HG02970 (cell line): ENCODE measurements around the gene ACR.

Experiments used
- ATAC-seq: cut with Tn5 transposase; IDR thresholded peaks from one replicate; pipeline ENCODE4 v1.9.1; 2021; ENCODE audit warnings: mild to moderate bottlenecking, moderate library complexity, moderate number of reproducible peaks; ENCODE audit not compliant: unreplicated experiment, low FRiP score

Gene ACR

DNA sequence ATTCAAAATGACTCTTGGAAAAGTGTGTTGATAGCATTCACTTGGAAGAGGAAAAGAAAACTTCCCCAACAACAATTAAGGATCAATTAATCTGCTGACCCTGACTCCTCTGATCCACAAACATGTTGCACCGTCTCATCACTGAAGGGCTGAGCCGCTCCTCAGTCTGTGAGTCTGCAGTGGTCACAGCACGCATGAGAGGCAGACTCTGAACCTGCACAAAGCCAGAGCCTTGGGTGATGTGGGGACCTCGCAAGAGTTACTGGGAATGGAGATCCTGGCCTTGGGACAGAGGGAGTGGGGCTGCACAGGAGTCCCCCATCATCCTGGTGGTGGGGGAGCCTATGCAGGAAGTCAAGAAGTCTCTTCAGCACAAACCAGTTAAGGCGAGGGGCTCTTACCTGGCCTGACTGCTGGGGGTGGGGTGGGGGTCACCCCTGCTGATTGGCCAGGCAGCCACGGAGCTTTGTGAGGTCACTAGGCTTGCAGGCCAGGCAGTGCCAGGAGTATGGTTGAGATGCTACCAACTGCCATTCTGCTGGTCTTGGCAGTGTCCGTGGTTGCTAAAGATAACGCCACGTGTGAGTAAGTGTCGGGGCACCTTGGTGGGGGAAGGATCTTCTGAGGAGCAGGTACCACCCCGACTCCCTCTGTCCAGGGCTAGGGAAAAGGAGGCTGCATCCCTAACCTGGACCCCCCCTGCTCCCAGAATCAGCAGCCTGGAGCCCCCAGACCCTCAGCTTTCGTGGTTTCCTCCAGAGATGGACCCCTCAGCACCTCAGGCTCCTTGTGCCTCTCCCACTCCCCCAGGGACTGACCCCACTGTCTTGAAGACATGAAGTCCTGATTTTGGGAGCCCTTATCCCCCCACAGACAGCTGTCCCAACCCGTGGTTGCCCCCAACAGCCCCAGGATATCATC, at the start of gene ACR:
Gene ACR (plus strand): TSS at position 477 of the 921 bp plus-strand sequence. CDS start 32 bp downstream, at position 509.
- ATAC-seq: no peak

DNA sequence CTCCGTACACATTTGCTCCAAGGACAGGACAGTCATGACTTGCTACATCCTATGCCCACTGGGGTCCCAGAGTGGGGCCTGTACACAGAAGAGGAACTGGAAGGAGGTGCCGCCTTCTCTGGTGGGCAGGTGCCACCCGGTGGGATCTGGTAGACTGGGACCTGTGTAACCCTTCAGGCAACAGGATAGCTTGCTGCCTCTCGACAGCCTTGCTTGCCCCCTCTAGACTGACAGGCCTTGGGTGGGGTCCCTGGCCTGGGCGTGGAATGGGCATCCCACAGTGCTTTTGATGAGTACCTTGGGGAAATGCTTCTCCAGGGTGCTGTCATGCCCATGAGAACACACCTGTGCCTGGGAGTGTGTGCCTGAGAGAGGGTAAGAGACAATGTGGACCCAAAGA, 49.6 kb upstream of the ACR start:
- ATAC-seq: no peak

- ATAC-seq: no peak
These were observed 46.5 kb upstream of the ACR start for GRCh38 chr22:50691521-50691920.

DNA sequence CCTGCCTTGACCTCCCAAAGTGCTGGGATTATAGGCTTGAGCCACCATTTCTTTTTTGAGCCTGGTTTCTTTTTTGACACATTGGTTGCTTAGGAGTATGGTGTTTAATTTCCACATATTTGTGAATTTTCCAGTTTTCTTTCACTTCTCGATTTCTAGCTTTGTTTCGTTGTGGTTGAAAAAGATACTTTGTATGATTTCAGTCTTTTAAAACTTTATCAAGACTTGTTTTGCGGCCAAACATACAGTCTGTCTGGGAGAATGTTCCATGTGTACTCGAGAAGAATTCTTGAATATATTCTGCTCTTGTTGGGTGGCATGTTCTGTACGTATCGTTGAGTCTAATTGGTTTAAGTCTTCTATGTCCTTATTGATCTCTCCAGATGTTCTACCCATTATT, 44.5 kb upstream of the ACR start:
- no peak for ATAC-seq

GRCh38 chr22:50694099-50694605, 43.9 kb upstream of the ACR start:
- ATAC-seq: no peak

DNA sequence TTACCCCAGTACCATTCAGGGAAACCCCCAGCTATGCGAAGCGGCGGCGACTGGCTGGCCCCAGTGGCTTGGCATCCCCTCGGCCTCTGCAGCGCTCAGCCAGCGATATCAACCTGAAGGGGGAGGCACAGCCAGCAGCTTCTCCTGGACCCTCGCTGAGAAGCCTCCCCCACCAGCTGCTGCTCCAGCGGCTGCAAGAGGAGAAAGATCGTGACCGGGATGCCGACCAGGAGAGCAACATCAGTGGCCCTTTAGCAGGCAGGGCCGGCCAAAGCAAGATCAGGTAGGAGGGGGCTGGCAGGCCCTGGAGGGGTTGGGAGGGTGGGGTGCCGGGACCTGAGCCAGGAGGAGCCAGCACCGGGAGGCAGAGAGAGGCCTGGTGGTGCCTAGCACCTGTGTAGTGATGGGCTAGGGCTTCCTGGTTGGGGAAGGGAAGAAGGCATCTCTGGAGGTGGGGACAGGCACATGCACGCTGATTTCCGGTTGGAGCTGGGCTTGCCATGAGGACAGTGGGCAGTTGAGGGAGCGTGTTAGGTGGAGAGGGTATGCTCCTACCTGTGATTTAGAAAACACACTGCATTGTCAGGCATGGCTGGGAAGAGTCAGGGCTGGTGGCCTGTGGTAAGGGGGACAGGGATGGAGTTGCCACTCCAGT, 43.1 kb upstream of the ACR start:
- ATAC-seq: no peak

DNA sequence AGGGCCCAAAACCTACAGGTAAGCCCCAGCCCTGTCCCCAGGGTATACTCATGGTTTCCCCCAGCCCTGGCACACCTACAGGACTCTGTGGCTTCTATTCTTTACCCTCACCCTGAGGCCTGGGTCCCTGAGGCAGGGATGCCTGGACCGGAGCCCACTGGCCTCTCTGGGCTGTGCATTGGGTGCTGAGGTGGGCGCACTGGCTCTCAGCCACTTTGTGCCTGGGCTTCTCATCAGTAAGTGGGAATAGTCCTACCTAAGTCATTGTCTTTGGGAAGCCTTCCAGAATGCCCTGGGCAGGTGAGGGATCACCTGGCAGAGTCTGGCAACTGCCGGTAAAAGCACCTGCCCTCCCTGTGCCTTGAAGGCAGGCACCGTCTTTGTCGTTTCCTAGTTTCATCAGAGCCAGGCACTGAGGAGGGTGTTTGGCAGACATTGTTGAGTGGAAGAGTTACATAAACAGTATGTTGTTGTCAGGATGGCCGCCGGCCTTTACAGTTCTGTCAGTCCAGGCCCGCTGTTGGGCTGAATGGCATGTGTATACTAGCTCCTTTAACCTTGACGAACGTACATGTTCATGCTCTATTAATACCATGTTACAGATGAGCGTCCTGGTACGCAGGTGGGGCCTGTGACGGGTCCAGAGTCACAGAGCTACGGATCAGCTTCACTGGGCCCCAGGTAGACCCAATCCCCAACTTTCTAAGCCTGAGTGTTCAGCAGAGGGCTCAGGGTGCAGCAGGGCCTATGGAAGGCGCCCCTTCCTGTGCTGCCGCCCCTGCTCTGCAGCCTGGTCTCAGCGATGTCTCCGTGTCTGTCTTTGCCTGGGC, 42.4 kb upstream of the ACR start:
- ATAC-seq: no peak

DNA sequence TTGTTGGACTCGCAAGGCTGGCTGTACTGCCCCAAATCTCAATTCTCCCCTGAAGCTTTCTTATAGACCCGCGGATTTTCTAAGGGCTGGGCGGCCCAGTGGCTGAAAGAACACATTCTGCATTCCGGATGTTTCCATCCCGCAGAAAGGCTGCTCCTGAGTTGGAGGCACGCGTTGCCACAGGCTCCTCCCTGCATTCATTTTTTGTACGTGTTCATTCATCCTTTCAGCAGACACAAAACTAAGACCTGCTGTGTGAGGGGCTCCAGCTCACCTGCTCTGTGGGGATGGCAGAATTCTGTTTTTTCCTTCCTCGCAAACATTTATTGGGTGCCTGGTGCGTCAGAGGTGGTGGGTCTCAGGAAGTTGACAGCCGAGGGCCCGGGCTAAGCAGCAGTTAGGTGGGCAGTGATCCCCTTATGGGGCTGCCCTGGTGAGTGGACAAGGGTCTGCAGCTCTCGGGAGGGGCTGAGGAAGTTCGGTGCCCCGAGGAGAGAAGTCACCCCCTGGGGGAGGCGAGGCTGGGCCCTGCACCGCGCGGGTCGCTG, 41.7 kb upstream of the ACR start:
- no peak for ATAC-seq

GRCh38 chr22:50696799-50697561, 41.0 kb upstream of the ACR start:
- no peak for ATAC-seq

DNA sequence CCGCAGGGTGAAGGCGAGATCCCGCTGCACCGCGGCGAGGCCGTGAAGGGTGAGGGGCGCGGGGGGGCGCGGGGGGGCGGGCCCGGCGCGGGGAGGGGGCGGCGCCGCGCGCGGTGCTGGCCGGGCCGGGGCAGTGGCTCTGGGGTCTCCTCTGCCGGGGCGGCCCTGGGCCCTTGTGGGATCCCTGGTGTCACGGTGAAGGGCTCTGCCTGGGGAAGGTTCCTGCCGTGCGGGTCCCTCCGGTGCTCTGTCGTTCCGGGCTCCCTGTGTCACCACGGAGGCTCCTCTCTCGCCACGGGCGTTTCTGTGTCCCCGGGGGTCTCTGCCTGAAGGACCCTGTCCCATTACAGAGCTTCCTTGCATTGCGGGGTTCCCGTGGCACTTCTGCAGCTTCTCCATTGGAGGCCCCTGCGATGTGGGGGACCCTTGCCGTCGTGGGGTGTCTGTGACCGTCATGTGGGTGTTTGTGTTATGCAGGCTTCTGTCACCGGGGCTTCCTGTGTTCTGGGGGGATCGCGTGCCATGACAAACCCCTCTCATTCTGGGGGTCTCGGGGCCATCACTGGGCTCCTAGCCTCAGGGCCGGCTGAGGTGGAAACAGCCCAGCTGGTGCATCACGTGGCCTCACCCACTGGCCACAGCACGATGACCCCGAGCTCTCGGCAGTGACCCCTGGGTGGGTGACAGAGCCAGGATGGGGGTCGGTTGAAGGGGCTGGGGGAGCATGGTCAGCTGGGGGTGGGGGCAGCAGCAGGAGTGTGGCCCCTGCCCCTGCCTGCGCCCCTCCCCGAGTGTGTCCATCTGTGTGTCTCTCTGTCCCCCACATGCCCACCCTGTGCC, 40.1 kb upstream of the ACR start:
- no peak for ATAC-seq

GRCh38 chr22:50698546-50698945, 39.5 kb upstream of the ACR start:
- ATAC-seq: no peak

DNA sequence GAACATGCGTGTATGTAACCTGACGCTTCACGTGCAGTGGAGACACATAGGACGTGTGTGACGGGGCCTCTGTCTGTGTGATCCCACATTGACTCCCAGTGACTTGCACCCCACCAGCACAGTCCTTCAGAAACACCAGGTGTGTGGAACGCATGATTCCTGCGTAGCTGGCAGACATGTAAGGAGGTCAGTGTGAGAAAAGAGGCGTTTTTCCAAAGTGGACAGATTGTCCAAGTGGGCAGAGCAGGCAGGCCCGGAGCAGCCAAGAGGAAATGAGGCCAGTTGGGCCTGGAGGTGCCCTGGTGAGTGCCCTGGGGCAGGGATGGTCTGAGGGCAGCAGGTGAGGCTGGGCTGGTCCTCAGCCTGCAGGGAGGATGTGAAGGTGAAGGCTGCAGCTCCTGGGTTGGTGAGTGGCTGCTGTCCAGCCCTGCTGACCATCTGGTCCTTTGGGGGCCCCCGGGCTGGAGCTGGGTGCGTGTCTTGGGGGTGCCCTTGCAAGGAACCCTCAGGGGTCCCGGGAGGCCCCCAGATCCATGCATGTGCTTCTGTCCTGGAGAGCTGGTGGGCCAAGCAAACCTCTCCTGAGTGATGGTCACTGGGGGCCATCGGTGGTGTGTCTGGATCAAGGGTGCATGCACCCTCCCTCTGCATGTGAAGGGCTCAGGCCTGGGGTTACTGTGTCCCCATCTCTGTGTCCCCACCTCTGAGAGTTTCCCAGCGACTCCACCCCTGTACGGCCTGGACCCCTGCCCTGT, 38.8 kb upstream of the ACR start:
- no peak for ATAC-seq

- no peak for ATAC-seq
These were observed 38.1 kb upstream of the ACR start for GRCh38 chr22:50699756-50700386.

DNA sequence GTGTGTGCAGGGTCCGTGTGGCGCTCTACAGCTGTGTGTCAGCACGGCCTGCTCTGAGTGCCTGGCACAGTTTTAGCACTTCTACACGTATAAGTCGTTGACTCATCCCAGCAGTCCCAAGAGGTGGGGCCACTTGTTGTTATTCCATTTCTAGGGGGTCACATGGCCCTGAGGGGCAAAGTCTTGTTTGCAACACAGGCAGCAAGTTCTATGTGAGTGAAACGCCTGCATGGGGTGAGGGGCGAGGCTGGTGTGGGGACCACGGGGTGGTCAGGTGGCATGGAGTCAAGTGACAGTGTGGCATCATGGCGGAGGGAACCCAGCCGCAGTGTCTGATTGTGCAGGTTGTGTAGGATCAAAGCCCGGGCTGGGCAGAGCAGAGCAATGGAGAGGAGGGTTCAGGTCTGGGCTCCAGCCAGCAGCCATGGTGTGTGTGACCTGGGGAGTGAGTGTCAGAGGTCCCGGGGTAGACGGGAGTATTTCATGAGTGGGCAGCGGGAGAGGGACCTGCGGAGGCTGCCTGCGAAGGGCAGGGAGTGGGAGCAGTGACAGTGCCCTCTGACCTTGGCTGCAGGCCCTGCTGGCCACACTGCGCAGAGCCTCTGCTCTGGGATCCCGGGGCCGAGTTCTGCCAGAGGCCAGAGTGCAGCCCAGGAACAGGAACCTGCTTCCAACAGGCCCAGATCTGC, 37.5 kb upstream of the ACR start:
- ATAC-seq: no peak

GRCh38 chr22:50701076-50701419, 37.0 kb upstream of the ACR start:
- no peak for ATAC-seq

GRCh38 chr22:50701428-50702154, 36.4 kb upstream of the ACR start:
- ATAC-seq: no peak

- ATAC-seq: no peak
These were observed 35.7 kb upstream of the ACR start for GRCh38 chr22:50702261-50702671.
